Measurements from ENCODE around the gene PCID2. TPM values are rescaled to one million over a fixed set of nuclear protein-coding genes. Genes with fewer than 3 reads are reported as not detected.

Gene PCID2
- polyA plus RNA-seq, 1 of the 3 experiments (the other 2 are of a cell fraction), result 69.8 TPM

- Histone ChIP-seq H3K79me2 (ENCODE audit: insufficient read depth) (peaks cover 36% of the 10 kb centered on the region), H3K4me3 (ENCODE audit: low read depth in 2 of 2, low read length in 1 of 2) (no peak overlapping the region), H3K27ac (ENCODE audit: low read depth in 2 of 2, low read length in 1 of 2) (no peak overlapping the region), H3K4me2 (no peak overlapping the region), H3F3A (replicated peaks; ENCODE audit: insufficient read depth) (no peaks in the 10 kb centered on the region), H3K9me2 (no peaks in the 10 kb centered on the region), H3K4me1 (ENCODE audit: control insufficient read depth in 1 of 2, insufficient read depth in 2 of 2, low read depth in 1 of 2, low read length in 1 of 2) (no peaks in the 10 kb centered on the region; a peak in 1 of 4 replicates), H4K20me1 (ENCODE audit: insufficient read depth) (peaks cover 7% of the 10 kb centered on the region), H3K9me3 (no peaks in the 10 kb centered on the region), H3K9ac (no peak overlapping the region), H3K36me3 (replicated peaks in 1 of 2; ENCODE audit: control insufficient read depth in 1 of 2, insufficient read depth in 2 of 2, low read length in 1 of 2) (peaks cover 27 to 59% of the 10 kb centered on the region in 2 experiments), H3K27me3 (ENCODE audit: insufficient read depth) (no peaks in the 10 kb centered on the region), H2AFZ (ENCODE audit: low read depth) (no peak overlapping the region)
- 93% methylated on average over 16 of the region's 20 CpGs for WGBS (ENCODE audit: low lambda C conversion rate)
- ChIA-PET CTCF (interaction anchor here (1.1 kb wide), 1 partner anchor 287 kb away, joined by 3 read pairs; no protein-coding TSS in a partner anchor), POLR2A (no interaction called here)
- TF ChIP-seq CHD2 (IDR thresholded peaks at IDR 0.05; ENCODE audit: low read length, partially characterized antibody) (no peak), ZBTB33 (IDR thresholded peaks at IDR 0.05; ENCODE audit: borderline replicate concordance, low read depth) (no peak), GABPA (IDR thresholded peaks at IDR 0.05; ENCODE audit: low read depth) (no peak), JUND (IDR thresholded peaks at IDR 0.05) (no peak), FOXM1 (IDR thresholded peaks at IDR 0.05; ENCODE audit: low read depth) (no peak), YY1 (IDR thresholded peaks at IDR 0.05; ENCODE audit: low read depth) (no peak), POLR2AphosphoS5 (IDR thresholded peaks at IDR 0.05; ENCODE audit: low read depth, low read length) (no peak), MEF2A (IDR thresholded peaks at IDR 0.05; ENCODE audit: borderline replicate concordance, low read depth) (no peak), EZH2phosphoT487 (IDR thresholded peaks at IDR 0.05; ENCODE audit: borderline replicate concordance, low read depth) (no peak), SMC3 (IDR thresholded peaks at IDR 0.05; ENCODE audit: low read depth, low read length) (no peak), RXRA (IDR thresholded peaks at IDR 0.05; ENCODE audit: borderline replicate concordance, low read depth) (no peak), NRF1 (IDR thresholded peaks at IDR 0.05; ENCODE audit: low read depth, low read length) (no peak)
- TF ChIP-seq, protein P1, sequence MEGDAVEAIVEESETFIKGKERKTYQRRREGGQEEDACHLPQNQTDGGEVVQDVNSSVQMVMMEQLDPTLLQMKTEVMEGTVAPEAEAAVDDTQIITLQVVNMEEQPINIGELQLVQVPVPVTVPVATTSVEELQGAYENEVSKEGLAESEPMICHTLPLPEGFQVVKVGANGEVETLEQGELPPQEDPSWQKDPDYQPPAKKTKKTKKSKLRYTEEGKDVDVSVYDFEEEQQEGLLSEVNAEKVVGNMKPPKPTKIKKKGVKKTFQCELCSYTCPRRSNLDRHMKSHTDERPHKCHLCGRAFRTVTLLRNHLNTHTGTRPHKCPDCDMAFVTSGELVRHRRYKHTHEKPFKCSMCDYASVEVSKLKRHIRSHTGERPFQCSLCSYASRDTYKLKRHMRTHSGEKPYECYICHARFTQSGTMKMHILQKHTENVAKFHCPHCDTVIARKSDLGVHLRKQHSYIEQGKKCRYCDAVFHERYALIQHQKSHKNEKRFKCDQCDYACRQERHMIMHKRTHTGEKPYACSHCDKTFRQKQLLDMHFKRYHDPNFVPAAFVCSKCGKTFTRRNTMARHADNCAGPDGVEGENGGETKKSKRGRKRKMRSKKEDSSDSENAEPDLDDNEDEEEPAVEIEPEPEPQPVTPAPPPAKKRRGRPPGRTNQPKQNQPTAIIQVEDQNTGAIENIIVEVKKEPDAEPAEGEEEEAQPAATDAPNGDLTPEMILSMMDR (IDR thresholded peaks at IDR 0.05), result no peak
- TF ChIP-seq, protein P2, sequence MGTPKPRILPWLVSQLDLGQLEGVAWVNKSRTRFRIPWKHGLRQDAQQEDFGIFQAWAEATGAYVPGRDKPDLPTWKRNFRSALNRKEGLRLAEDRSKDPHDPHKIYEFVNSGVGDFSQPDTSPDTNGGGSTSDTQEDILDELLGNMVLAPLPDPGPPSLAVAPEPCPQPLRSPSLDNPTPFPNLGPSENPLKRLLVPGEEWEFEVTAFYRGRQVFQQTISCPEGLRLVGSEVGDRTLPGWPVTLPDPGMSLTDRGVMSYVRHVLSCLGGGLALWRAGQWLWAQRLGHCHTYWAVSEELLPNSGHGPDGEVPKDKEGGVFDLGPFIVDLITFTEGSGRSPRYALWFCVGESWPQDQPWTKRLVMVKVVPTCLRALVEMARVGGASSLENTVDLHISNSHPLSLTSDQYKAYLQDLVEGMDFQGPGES (IDR thresholded peaks at IDR 0.05; ENCODE audit: low read depth, low read length), result no peak
- DNase-seq, result no peak
Measured at GRCh38 chr13:113229791-113230190, 21.3 kb upstream of the PCID2 start.

All from SK-N-SH (cell line).